ENCODE measurements around the gene MDM2.
"Not testable (repeated sequence)": the region's sequence is repeated elsewhere in the genome, so short reads cannot be mapped to it uniquely, and the experiment has no call there.

MDM2 gene

DNA sequence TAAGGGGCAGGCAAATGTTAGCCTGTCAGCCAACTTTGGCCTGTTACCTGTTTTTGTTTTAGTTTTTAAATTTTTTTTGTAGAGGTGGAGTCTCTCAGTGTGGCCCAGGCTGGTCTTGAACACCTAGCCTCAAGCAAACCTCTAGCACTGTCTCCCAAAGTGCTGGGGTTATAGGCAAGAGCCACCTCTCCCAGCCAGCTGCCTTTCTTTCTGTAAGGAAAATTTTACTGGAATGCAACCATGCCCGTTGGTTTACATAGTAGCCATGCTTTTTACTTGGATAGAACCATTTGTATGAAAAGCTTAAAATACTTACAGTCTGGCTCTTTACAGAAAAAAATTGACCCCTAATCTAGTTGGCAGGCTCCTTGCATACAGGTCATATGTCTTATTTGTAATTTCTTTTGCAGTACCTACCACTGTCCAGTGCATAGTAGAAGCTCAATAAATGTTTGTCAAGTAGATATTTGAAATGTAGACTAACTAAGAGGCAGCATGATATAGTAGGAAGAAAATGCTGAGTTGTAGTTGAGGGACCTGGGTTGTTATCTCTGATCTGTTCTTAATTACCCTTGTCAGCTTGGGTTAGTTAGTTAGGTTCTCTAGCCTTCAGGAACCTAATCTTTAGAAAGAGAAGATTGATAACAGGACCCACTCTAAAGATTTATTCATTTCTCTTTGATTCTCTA is 4.7 kb downstream of the MDM2 start:
- Histone ChIP-seq H3K27me3 (ENCODE audit: control insufficient read depth in 2 of 2, insufficient read depth in 2 of 2, low read length in 2 of 2) (no peaks in the 10 kb centered on the region), H3K27ac (ENCODE audit: low read depth in 2 of 2, low read length in 2 of 2) (no peak overlapping the region), H3K9me3 (ENCODE audit: control insufficient read depth in 2 of 2, low read length in 2 of 2) (no peaks in the 10 kb centered on the region), H3K9ac (ENCODE audit: low read depth in 1 of 2, low read length in 2 of 2) (no peak overlapping the region), H3K4me1 (ENCODE audit: control insufficient read depth in 2 of 2, insufficient read depth in 2 of 2, low read length in 2 of 2) (peaks cover 3 to 9% of the 10 kb centered on the region in 2 donors), H3K4me3 (ENCODE audit: low read length in 2 of 2) (no peak overlapping the region), H3K36me3 (ENCODE audit: control insufficient read depth in 2 of 2, insufficient read depth in 2 of 2, low read length in 2 of 2) (peaks cover 34 to 35% of the 10 kb centered on the region in 2 donors)

DNA sequence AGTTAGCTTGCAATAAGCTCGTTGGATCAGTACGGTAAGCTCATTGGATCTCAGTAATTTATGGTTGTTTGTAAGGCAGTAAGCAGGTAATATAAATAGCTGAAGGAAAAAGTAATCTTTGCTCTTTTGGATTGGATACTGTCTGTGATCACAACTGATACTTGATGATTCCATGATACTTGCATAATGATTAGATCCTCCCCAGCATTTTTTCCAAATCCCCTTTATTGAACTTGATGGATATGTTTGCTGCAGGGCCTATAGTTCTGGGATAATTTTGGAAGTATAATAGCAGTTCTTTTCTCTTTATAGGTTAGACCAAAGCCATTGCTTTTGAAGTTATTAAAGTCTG is 5.2 kb downstream of the MDM2 start:
- H3K27me3 ChIP-seq (ENCODE audit: control insufficient read depth in 2 of 2, insufficient read depth in 2 of 2, low read length in 2 of 2): no peaks in the 10 kb centered on the region
- peaks cover 35 to 38% of the 10 kb centered on the region in 2 donors for H3K36me3 ChIP-seq (ENCODE audit: control insufficient read depth in 2 of 2, insufficient read depth in 2 of 2, low read length in 2 of 2)
- no peak overlapping the region for H3K27ac ChIP-seq (ENCODE audit: low read depth in 2 of 2, low read length in 2 of 2)
- no peak overlapping the region for H3K4me3 ChIP-seq (ENCODE audit: low read length in 2 of 2)
- H3K9me3 ChIP-seq (ENCODE audit: control insufficient read depth in 2 of 2, low read length in 2 of 2): no peaks in the 10 kb centered on the region
- H3K4me1 ChIP-seq (ENCODE audit: control insufficient read depth in 2 of 2, insufficient read depth in 2 of 2, low read length in 2 of 2): peaks cover 3 to 9% of the 10 kb centered on the region in 2 donors
- H3K9ac ChIP-seq (ENCODE audit: low read depth in 1 of 2, low read length in 2 of 2): no peak overlapping the region

DNA sequence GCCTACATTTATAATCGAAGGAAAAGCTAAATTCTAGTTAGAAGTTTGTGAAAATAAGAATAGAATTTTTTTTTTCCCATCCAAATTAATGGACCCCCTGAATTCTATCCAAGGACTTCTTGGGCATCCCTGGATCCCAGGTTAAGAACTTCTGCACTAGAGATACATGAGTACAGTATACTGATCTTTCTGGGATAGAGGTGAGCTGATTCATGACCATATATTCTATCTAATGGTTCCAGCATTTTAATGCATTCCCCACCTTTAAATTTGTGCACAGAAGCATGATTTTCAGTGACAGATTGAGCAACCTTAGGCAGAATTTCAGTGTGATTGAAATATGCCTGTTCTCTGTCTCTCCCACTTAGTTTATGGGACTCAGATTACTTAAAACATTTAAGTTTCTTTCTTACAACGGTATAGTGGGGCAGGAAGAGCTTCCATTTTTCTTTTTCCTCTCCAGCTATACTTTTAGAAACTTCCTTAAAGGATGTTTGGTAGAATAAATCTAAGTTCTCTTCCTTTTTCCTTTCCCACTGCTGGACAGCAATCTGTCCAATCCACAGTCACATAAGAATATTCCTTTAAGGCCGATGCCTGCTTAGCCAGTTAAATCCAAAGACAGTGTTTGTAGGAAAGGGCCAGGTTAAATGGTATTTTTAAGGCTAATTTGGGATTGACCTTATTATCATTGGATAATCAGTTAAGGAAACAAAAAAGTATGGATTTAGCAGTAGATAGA is 6.7 kb downstream of the MDM2 start:
- Histone ChIP-seq H3K9ac (ENCODE audit: low read depth in 1 of 2, low read length in 2 of 2) (no peak overlapping the region), H3K36me3 (ENCODE audit: control insufficient read depth in 2 of 2, insufficient read depth in 2 of 2, low read length in 2 of 2) (peaks cover 36 to 43% of the 10 kb centered on the region in 2 donors), H3K4me3 (ENCODE audit: low read length in 2 of 2) (no peak overlapping the region), H3K27me3 (ENCODE audit: control insufficient read depth in 2 of 2, insufficient read depth in 2 of 2, low read length in 2 of 2) (no peaks in the 10 kb centered on the region), H3K4me1 (ENCODE audit: control insufficient read depth in 2 of 2, insufficient read depth in 2 of 2, low read length in 2 of 2) (peaks cover 3 to 5% of the 10 kb centered on the region in 2 donors), H3K9me3 (ENCODE audit: control insufficient read depth in 2 of 2, low read length in 2 of 2) (no peaks in the 10 kb centered on the region), H3K27ac (ENCODE audit: low read depth in 2 of 2, low read length in 2 of 2) (no peak overlapping the region)

DNA sequence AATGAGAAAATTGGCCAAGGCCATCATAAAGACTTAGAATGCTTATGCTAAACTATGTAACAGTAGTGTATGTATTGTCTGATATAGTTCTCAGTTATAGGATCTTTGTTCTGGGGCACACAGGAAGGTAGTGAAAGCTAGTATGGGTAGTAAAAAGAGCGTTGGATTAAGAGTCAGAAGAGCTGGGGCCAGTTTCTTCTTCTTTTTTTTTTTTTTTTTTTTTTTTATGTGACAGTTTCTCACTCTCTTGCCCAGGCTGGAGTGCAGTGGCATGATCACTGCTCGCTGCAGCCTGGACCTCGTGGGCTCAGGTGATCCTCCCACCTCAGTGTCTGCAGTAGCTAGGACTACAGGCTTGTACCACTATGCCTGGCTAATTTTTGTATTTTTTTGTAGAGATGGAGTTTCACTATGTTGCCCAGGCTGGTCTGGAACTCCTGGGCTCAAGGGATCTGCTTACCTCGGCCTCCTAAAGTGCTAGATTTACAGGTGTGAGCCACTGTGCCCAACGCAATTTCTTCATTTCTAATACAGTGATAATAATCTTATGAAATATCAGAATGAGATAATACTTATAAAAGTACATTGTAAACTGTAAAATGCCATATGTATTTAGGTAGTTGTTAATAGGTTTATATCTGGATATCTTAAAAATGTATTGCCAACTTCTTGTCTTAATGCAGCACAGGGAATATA is 7.4 kb downstream of the MDM2 start:
- peaks cover 3 to 5% of the 10 kb centered on the region in 2 donors for H3K4me1 ChIP-seq (ENCODE audit: control insufficient read depth in 2 of 2, insufficient read depth in 2 of 2, low read length in 2 of 2)
- no peak overlapping the region for H3K4me3 ChIP-seq (ENCODE audit: low read length in 2 of 2)
- no peak overlapping the region for H3K27ac ChIP-seq (ENCODE audit: low read depth in 2 of 2, low read length in 2 of 2)
- no peaks in the 10 kb centered on the region for H3K9me3 ChIP-seq (ENCODE audit: control insufficient read depth in 2 of 2, low read length in 2 of 2)
- no peak overlapping the region for H3K9ac ChIP-seq (ENCODE audit: low read depth in 1 of 2, low read length in 2 of 2)
- no peaks in the 10 kb centered on the region for H3K27me3 ChIP-seq (ENCODE audit: control insufficient read depth in 2 of 2, insufficient read depth in 2 of 2, low read length in 2 of 2)
- H3K36me3 ChIP-seq (ENCODE audit: control insufficient read depth in 2 of 2, insufficient read depth in 2 of 2, low read length in 2 of 2): peaks cover 41 to 43% of the 10 kb centered on the region in 2 donors

DNA sequence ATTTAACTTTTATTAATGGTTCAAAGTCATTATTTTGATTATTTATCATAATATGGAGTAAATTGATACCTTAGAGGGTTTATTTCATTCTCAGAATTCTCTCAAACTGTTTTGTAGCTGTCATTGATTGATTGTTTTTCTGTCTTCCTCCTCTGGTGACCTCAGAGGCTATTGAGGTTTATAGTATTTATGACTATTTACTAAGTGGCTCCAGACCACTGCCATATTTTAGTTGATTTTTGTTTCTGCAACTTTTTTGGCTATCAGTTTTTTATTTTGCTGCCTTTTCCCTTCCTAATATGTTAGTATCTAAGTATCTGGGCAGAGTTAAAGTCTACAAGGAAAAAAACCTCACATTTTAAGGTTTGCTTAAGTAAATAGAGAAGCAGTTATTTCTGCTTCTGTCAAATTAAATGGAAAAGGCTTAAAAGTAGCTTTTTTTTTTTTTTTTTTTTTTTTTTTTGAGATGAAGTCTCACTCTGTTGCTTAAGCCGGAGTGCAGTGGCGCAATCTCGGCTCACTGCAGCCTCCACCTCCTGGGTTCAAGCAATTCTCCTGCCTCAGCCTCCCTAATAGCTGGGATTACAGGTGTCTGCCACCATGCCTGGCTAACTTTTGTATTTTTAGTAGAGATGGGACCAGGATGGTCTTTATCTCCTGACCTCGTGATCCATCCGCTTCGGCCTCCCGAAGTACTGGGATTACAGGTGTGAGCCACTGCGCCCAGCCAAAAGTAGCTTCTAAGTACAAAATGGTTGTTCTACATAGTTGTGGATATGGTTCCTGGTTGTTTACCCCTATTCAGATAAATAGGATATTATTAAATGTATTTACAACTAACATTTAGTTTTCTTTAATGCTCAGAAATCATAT is 8.2 kb downstream of the MDM2 start:
- Histone ChIP-seq H3K4me1 (ENCODE audit: control insufficient read depth in 2 of 2, insufficient read depth in 2 of 2, low read length in 2 of 2) (peaks cover 3 to 5% of the 10 kb centered on the region in 2 donors), H3K36me3 (ENCODE audit: control insufficient read depth in 2 of 2, insufficient read depth in 2 of 2, low read length in 2 of 2) (peaks cover 46 to 48% of the 10 kb centered on the region in 2 donors), H3K27ac (ENCODE audit: low read depth in 2 of 2, low read length in 2 of 2) (no peak overlapping the region), H3K27me3 (ENCODE audit: control insufficient read depth in 2 of 2, insufficient read depth in 2 of 2, low read length in 2 of 2) (no peaks in the 10 kb centered on the region), H3K9me3 (ENCODE audit: control insufficient read depth in 2 of 2, low read length in 2 of 2) (no peaks in the 10 kb centered on the region), H3K9ac (ENCODE audit: low read depth in 1 of 2, low read length in 2 of 2) (no peak overlapping the region), H3K4me3 (ENCODE audit: low read length in 2 of 2) (no peak overlapping the region)

DNA sequence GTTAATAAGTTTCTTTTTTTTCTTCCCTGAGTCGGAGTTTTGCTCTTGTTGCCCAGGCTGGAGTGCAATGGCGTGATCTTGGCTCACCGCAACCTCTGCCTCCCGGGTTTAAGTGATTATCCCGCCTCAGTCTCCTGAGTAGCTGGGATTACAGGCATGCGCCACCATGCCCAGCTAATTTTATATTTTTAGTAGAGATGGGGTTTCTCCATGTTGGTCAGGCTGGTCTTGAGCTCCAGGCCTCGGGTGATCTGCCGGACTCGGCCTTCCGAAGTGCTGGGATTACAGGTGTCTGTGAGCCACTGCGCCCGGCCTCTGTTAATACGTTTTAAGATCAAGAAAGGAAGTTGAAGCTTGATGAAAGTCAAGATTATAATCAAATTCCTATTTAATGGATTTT is 11.5 kb downstream of the MDM2 start:
- not testable (repeated sequence) for H3K27me3 ChIP-seq (ENCODE audit: control insufficient read depth in 2 of 2, insufficient read depth in 2 of 2, low read length in 2 of 2); H3K27ac ChIP-seq (ENCODE audit: low read depth in 2 of 2, low read length in 2 of 2); H3K4me1 ChIP-seq (ENCODE audit: control insufficient read depth in 2 of 2, insufficient read depth in 2 of 2, low read length in 2 of 2); H3K9ac ChIP-seq (ENCODE audit: low read depth in 1 of 2, low read length in 2 of 2); H3K9me3 ChIP-seq (ENCODE audit: control insufficient read depth in 2 of 2, low read length in 2 of 2); H3K4me3 ChIP-seq (ENCODE audit: low read length in 2 of 2)
- peaks cover 47 to 61% of the 10 kb centered on the region in 2 donors for H3K36me3 ChIP-seq (ENCODE audit: control insufficient read depth in 2 of 2, insufficient read depth in 2 of 2, low read length in 2 of 2)

DNA sequence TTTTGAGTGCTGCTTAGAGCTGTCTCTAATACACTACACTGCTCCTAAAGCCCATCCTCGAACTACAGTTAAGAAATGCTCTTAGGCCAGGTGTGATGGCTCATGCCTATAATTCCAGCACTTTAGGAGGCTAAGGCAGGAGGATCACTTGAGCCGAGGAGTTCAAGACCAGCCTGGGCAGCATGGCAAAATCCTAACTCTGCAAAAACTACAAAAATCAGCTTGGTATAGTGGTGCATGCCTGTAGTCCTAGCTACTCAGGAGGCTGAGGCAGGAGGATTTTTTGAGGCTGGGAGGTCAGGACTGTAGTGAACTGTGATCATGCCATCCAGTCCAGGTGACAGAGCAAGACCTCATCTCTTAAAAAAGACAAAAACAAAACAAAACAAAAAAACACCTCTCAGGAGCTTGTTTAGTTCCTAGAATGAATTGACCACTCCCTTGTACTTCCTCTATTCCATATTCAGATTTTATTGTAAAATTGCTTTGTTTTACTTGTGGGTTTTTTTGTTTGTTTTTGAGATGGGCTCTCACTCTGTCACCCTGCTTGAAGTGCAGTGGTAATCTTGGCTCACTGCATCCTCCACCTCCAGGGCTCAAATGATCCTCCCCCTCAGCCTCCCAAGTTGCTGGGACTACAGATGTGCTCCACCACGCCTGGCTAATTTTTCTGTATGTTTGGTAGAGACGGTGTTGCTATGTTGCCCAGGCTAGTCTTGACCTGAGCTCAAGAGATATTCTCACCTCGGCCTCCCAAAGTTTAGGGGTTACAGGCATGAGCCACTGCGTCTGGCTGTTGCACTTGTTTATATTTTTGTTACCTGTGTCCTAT is 13.6 kb downstream of the MDM2 start:
- H3K9ac ChIP-seq (ENCODE audit: low read depth in 1 of 2, low read length in 2 of 2): no peak overlapping the region
- H3K36me3 ChIP-seq (ENCODE audit: control insufficient read depth in 2 of 2, insufficient read depth in 2 of 2, low read length in 2 of 2): peaks cover 53 to 69% of the 10 kb centered on the region in 2 donors
- H3K4me1 ChIP-seq (ENCODE audit: control insufficient read depth in 2 of 2, insufficient read depth in 2 of 2, low read length in 2 of 2): no peaks in the 10 kb centered on the region
- H3K4me3 ChIP-seq (ENCODE audit: low read length in 2 of 2): no peak overlapping the region
- H3K27me3 ChIP-seq (ENCODE audit: control insufficient read depth in 2 of 2, insufficient read depth in 2 of 2, low read length in 2 of 2): no peaks in the 10 kb centered on the region
- no peaks in the 10 kb centered on the region for H3K9me3 ChIP-seq (ENCODE audit: control insufficient read depth in 2 of 2, low read length in 2 of 2)
- H3K27ac ChIP-seq (ENCODE audit: low read depth in 2 of 2, low read length in 2 of 2): no peak overlapping the region

DNA sequence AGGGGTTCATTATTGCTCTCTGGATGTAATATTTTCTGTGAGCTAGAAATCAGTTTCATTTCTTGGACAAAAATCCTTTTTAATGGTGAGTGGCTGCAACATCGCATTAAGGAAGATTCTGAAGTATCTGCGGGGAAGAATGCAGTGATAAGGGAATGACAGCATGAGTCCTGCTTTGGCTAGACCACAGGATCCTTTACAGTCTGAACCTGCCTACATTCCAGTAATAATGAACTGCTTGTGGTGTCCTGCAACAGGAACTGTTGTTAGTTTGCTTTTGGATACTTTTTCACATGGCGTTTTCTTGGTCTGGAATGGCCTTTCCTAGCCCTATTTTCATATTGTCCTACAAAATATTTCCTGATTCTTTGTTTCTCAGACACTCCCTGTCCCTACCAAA is 15.7 kb downstream of the MDM2 start:
- Histone ChIP-seq H3K36me3 (ENCODE audit: control insufficient read depth in 2 of 2, insufficient read depth in 2 of 2, low read length in 2 of 2) (peaks cover 52 to 68% of the 10 kb centered on the region in 2 donors), H3K4me1 (ENCODE audit: control insufficient read depth in 2 of 2, insufficient read depth in 2 of 2, low read length in 2 of 2) (no peaks in the 10 kb centered on the region), H3K9ac (ENCODE audit: low read depth in 1 of 2, low read length in 2 of 2) (no peak overlapping the region), H3K27me3 (ENCODE audit: control insufficient read depth in 2 of 2, insufficient read depth in 2 of 2, low read length in 2 of 2) (no peaks in the 10 kb centered on the region), H3K4me3 (ENCODE audit: low read length in 2 of 2) (no peak overlapping the region), H3K9me3 (ENCODE audit: control insufficient read depth in 2 of 2, low read length in 2 of 2) (no peaks in the 10 kb centered on the region), H3K27ac (ENCODE audit: low read depth in 2 of 2, low read length in 2 of 2) (no peak overlapping the region)

DNA sequence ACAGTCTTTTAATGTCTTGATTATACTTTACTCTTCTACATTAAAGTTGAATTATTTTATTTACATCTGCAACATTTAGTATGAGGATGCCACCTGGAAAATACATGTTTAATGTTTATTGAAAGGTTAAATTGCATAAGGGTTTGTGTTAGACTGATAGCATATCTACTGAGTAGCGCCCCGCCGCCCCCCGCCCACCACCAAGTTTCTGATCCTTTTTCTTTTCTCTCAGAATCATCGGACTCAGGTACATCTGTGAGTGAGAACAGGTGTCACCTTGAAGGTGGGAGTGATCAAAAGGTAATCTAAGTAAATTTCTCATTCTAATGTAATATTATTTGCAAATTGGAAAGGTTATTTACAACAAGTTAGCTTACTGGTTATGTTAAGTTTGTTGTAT is 16.2 kb downstream of the MDM2 start:
- Histone ChIP-seq H3K9me3 (ENCODE audit: control insufficient read depth in 2 of 2, low read length in 2 of 2) (no peaks in the 10 kb centered on the region), H3K9ac (ENCODE audit: low read depth in 1 of 2, low read length in 2 of 2) (no peak overlapping the region), H3K4me1 (ENCODE audit: control insufficient read depth in 2 of 2, insufficient read depth in 2 of 2, low read length in 2 of 2) (no peaks in the 10 kb centered on the region), H3K27ac (ENCODE audit: low read depth in 2 of 2, low read length in 2 of 2) (no peak overlapping the region), H3K4me3 (ENCODE audit: low read length in 2 of 2) (no peak overlapping the region), H3K36me3 (ENCODE audit: control insufficient read depth in 2 of 2, insufficient read depth in 2 of 2, low read length in 2 of 2) (peaks cover 56 to 68% of the 10 kb centered on the region in 2 donors), H3K27me3 (ENCODE audit: control insufficient read depth in 2 of 2, insufficient read depth in 2 of 2, low read length in 2 of 2) (no peaks in the 10 kb centered on the region)

All from mucosa of rectum (tissue), 2 donors.